NCI-H345 treated with DMSO at 0.1 percent for 48 hours (cell line): ENCODE measurements around the gene CES2.

ENCODE experiments used
- DNase-seq: peaks from one replicate; lab custom pipeline; 2025; ENCODE audit not compliant: unreplicated experiment; lab: John Stamatoyannopoulos, UW

The CES2 gene

DNA sequence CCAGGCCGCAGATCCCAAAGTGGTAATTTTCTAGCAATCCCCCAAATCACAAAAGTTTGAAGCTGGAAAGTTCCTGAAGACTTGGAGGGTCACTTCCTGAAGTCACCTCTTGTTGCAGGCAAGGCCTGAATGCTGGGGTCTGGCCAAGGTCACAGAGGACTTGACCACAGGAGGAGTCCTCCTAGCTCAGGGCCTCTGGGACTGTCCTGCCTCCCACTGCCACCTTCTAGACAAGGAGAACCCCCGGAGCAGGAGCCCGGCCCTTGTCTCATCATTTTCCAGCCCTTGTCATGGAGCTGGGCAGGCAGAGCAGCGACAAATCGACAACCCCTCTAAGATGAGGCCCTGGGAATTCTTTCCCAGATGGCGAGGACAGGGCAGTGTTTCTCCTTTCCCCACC, 17.0 kb upstream of the CES2 start:
- no peak for DNase-seq

DNA sequence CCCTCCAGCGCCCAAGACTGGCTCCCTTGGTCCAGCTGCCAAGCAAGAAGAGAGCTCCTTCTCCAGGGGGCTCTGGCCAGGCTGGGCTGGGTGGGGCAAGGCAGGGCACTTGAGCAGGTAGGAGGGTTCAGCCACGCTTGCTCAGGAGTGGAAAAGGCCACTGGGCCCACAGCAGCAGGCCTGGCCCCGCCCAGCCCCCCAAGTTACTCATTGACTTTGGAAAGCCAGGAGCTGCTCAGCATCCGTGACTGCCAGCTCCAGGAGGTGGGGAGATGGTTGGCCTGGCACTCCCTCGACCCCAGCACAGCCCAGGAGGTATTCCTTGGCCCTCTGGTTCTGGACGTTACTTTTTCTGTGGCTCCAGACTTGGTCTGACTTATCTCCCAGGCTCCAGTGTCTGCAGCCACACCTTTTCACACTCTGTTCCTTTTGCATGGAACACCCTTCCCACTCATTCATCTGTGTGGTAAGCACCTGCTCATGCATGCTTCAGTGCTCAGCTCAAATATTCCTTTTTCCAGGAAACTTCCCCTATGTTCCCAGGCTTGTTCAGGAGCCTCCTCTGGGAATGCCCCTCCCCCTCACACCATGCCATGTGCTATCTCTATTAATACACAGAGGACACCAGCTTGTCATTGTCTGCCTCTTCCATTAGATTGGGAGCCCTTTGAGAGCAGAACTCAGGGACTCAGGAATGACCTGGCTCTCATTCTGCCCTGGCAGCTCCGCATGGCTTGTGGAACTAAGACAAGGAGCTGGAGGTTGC, 16.3 kb upstream of the CES2 start, which contains the start of gene CDH16:
TSS of gene CDH16 (minus strand) at position 83 of the 766 bp plus-strand sequence. CDS start 820 bp downstream, outside the sequence.
- DNase-seq, result no peak

DNA sequence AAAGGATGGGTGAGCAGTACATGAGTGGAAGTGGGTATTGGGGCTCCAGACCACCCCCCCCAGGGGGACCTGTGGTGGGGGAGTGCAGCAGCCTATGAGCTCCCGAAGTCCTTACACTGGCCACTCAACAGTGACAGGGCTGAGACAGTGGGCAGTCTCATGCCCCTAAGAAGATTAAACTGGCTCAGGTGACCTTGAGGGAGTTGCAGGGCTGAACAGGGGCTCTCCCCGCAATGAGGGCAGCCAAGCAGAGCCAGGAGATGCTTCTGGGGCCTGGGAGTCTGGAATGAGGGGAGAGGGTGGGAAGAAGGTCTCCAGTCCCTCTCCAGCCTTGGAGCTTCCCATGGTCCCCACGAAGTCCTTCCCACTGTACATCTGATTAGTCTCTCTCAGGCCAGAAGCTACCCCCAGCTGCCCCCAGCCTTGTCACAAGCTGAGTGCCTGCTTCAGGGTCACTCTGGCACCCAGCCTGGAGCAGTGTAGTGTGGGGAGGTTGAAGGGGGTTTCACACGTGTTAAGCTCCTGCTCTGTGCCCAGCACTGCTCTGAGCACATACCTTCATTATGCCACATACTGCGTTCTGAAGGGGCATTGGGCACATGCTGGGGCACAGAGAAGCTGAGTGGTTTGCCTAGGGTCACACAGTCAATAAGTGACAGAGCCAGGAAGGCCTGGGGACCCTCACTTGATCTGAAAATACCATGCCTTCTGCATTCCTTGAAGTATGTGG, 15.6 kb upstream of the CES2 start:
- DNase-seq, result no peak

DNA sequence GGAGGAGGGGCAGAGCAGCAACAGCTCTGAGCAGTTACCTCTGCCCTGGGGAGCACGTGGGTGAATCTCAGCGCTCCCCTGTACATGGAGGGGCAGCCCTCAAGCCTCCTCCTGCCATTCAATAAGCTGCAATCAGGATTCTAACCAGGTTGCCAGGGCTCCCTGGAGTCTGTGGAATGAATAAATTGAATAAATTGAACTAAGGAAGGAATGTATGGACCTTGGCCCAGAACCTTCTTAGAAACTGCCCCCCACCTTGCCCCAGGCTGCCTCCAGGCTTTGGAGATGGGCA, 15.1 kb upstream of the CES2 start:
- DNase-seq, result no peak

DNA sequence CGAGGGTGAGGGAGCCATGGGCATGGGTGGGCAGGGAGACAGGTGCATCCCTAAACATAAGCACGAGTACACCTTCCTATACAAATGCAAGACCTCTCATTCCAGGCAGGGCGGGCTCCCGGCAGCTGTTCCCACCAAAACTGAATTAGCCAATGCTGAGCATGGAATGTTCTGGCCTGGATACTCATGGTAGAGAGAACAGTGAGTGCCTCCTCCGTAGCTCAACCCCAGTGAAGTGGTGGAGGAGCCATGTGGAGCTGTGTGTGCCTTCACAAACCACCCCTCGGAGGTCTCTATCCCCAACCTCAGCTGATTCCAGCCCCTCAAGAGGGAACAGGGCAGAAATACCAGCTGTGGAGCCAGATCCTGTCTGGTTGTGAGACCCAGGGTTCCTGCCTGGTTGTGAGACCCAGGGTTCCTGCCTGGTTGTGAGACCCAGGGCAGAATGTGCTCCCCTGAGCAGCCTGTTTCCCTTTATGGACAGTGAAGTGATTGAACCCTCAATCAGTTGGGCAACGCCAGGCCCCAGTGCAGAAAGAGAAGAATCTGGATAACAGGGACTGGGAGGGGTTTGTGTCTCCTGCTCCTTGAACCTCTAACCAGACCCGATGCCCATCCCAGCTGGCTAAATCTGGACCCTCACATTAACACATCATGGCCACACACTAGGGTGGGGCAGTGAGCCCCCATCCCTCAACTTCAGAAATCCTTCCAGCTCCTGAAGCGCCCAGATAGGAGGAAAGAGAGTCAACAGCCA, 14.2 kb upstream of the CES2 start:
- no peak for DNase-seq

DNA sequence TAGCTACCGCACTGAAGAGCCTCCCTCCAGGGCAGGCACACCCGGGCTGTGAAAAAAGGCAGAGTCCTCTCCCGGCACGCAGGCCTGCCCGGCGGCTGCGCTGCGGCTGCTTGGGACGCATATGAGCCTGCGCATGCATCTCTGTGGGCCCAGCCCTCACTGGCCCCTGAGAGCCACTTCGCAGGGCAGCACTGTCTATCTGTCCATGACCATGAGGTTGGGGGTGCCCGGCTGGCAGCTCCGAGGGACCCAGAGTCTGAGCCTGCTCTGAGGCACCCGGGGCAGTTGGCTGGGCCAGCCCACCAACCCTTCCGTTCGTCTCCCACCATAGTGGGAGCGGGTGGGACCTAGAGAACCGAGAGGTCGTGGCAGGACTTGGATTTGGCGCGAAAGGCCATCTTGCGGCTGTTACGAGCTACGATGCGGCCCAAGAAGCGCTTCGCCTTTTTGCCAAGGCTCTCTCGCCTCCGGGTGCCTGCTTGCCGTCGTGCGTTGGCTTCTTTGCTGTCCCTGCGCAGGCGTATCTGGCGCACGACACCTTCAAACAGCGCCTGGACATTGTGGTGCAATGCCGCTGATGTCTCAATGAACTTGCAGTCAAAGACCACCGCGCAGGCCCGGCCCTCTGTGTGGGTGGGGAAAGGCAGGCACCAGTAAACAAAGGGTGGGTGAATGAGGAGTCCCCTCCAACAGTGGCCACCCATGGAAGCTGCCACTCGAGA, 13.4 kb upstream of the CES2 start:
- no peak for DNase-seq

DNA sequence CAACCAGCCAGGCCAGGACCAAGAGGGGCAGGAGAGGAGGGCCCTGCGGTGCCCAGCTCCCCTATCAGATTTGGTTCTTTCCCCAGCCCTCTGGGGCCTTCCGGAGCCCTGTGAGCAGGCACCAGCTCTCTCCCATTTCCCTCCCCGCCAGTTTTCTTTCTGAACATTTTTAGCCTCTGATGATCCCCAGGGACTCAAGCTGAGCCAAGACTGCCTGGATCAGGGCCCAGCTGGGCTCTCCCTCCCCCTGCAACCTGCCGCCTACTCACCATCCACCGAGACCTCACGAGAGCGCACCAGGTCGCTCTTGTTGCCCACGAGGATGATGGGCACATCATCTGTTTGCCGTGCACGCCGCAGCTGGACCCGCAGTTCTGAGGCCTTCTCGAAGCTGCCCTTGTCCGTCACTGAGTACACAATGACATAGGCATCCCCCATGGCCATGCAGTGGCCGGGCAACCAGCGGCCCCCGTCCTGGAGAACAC, 12.0 kb upstream of the CES2 start:
- no peak for DNase-seq

DNA sequence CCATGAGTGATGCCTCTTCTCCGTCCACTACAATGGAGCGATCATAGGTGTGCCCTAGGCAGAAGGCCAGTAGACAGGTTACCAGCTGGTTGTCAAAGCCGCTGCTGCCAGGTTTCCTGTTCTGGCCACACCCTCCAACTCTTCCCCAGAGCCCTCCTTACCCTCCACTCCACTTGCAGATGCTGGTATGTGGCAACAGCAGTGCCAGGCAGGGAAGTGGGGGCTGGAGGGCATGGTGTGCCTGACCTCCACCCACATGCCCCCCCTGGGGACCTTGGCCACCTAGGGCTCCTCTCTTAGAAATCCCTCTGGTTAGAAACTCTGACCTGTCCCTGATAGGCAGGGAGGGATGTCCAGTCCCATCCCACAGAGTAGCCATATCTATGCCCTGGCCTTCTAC, 11.4 kb upstream of the CES2 start:
- no peak for DNase-seq

DNA sequence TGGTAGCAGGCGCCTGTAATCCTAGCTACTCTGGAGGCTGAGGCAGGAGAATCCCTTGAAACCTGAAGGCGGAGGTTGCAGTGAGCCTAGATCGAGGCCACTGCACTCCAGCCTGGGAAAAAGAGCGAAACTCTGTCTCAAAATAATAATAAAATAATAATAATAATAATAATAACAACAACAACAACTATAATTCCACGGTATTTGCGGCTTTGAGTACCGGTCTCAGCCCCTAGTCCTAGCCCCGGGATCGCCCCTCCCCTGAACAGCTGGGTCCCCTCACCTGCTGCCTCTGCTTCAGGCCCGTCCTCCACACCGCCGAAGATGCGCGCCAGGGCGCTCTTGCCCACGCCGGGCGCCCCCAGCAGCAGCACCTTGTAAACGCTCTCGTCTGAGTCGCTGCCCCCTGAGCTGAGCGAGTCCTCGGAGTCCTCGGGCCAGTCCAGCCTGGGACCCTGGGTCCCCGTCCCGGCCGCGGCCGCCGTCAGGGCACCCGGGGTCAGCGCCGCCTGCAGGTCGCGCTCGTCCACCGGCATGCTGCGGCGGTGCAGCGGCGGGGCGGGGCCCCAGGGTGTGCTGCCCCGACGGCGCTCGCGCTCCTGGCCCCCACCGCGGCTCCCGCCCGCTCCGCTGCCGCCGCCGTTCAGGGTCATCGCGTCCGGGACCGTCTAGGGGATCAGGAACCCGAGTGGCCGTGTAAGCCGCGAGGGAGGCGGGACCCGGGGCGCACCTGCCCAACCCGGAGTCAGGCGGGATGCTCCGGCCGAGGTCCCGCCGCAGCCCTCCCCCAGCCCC, 10.6 kb upstream of the CES2 start:
- DNase-seq, result no peak

DNA sequence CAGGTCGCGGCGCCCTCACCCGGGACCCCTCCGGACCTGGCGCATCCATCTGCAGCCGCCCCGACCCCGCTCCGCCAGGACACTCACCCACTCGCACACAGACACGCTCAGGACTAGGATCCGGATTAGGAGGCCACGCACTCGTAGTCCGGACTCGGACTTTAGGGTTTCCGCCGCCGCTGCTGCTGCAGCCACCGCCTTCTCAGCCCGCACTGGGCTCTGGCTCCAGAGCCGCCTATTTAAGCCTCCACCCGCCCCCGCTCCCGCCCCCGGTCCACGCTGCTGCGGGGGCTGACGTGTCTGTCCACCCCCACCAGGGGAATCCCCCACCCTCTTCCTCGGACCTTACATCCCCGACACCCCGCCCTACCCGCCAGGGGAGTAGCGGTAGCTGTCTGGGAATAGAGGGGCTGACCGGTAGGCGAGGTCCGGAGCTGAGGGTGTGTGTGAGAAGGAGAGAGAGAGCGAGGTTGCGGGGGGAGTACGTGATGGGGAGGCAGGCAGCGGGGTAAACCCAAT, 9.9 kb upstream of the CES2 start, which contains the start of gene RRAD:
TSS of gene RRAD (minus strand) at position 214 of the 519 bp plus-strand sequence. CDS start 356 bp downstream, outside the sequence.
- DNase-seq, result no peak

DNA sequence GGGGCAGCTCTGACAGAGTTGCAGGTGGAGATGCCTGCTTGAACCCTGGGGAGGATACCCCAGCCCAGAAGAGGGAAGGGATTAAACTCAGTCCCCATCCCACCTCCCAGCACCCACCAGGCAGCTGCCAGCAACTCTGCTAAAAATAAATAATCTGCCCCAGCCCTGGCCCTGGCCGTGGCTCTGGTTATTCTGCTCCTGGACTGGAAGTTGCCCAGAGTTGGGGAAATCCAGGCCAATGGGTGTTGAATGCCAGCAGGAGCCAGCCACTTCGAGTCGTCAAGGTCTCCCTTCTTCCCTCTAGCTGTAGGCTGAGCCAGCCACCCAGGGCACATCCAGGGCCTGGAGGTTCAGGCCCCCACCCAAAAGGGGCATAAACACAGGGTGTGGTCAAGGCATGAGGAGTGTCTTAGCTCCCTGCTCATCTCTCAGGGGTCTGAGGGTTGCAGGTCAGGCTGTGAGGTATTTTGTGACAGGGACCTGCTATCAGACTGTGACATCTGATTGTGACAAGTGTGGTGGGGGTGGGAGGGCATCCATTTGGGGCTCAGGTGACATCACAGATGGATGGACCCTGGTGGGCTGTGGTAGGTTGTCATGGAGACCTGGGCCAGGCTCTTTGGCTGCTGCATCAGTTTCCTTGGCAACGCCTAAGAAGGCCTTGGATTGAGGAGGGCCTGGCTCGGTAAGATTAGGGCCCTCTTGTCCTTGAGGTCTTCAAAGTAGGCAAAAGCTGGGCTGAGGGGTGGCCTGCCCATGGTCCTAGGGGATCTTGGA, 9.0 kb upstream of the CES2 start:
- DNase-seq, result no peak

DNA sequence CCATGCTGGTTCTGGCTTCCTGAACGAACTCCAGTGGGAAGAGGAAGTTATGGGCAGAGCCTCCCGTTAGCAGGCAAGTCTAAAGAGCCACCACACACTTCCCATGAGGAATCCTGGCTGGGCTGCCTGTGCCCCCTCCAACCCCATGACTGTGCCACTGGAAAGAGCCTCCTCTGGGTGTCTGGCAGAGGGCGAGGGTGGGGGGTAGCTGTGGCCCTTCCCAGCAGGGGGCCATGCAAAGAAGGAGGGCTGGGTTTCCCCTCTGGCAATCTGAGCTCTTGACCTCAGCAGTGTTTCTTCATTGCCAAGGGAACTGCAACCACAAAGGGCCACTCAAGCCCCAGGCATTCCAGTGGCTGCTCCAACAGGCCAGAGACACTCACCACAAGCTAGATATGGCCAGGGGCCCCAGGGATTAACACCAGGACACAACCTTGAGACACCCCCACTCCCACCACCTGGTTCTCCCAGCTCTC, 8.3 kb upstream of the CES2 start:
- no peak for DNase-seq

DNA sequence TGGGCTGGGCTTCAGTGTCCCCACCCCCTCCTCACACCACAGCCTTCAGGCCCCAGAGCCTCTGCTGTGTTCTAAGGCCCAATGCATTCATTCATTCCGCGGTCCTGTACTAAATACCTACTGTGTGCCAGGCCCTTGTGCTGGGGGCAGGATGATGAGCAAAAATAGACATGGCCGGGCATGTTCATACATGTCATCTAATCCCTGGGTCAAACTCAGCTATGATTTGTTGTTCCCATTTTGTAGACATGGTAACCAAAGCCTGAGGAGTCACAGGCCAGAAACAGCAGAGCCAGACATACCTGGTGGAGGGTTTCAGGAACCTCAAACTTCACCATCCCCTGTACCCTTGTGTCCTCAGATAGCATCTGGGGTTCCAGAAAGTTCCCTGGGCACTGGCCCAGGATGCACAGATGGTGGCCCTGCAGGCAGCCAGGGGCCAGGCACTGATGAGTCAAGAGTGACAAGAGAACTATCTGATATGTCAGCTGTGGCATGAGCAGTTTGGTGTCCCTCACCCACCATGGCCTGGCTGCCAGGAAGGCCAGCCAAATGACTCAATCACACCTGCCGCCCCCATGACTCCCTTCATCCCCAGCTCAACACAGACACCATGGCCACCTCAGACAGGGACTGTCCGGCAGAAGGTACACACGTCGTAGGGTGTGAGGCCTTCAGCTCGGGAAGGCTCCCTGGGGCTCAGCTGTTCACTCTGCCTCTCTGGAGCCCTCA, 7.2 kb upstream of the CES2 start:
- DNase-seq, result no peak

DNA sequence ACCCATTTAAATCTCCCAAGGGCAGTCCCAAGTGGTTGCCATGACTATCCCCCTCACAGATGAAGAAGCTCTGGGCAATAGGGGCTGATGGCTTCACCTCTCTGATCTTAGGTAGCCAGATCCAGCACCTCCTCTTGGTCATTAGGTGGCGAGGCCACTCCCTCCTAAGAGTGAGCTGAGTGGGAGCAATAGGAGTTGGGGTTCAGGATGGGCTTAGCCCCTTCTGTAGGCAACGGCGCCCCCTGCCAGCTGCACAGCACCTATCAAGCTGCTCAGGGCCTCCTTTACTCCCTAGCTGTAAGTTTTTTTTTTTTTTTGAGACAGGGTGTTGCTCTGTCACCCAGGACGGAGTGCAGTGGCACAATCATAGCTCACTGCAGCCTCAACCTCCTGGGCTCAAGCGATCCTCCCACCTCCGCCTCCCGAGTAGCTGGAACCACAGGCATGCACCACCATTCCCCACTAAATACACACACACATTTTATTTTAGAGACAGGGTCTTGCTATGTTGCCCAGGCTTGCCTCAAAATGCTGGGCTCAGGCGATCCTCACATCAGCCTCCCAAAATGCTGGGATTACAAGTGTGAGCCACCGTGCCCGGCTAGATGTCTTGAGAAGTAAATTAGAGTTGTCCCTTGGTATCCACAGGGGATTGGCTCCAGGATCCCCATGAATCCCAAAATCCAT, 6.5 kb upstream of the CES2 start:
- no peak for DNase-seq

DNA sequence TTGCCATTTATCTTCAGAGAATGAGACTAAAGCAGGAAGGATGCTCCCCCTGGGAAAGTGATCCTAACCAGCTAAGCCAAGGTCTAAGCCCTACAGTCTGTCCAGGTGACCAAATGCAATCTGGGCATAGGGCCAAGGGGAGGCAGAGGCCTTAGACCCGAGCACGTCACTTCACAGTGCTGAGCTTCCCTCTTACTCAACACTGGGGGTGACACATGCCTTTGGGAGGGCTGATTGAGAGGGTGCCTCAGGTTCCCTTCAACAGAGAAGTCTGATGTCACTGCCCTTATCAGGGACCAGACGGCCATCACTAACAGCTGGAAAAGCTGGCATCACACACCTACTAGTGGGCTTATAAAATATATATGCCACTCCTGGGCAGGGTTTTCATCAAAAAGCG, 5.1 kb upstream of the CES2 start:
- DNase-seq, result no peak

DNA sequence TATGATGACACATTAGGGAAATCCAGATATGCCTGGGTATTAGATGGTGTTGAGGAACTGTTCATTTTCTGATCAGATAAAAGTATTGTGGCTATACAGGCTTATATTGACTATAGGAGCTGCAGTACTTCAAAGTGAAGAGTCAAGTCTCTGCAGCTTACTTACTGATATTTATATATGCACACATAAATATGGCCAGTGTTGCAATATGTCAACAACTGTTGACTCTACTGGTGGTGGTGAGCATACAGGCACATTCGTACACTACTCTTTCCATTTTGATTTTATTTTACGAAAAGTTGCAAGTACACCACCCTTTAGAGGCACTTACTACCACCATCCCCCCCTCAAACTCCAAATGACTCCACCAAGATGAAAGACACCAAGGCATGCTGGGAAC, 3.7 kb upstream of the CES2 start:
- DNase-seq, result no peak

DNA sequence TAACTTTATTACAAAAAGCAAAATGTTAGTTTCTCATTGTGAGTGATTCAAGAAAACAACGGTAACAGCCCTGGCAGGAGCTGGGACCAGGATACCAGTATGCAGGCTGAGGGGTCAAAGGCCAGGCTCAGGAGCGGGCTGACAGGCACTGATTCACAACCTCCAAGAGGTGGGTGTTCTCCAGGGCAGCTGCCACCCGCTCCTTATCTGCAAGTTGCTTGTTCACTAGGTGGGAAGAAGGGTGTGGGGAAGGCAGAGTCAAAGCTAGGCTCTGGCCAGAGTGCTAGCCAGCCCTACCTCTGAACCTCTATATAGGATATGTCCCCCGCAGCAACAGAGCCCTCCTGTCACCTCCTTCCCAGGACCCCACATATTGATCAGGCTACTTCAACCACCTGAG, 3.2 kb upstream of the CES2 start:
- no peak for DNase-seq

DNA sequence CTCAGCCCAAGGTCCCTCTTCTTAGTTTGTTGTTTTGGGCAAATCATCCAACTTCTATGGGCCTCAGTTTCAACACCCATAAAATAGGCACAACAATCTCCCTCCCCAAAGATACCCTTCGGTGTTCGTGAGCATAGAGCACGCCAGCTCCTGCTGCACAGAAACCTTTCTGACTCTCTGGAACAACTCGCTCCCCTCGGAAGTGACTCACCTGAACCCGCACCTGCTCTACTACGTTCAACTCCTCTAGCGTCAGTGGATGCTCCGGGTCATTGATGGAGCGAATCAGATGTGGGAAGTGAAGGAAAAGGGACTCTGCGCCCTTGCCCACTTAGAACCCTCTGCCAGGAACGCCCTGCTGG, 1.6 kb upstream of the CES2 start:
- no peak for DNase-seq
